GDM1 (cell line): ENCODE data around the gene MPL.

Experiments used
- DNase-seq: peaks from one replicate; lab custom pipeline; 2025; lab: John Stamatoyannopoulos, UW

MPL gene

DNA sequence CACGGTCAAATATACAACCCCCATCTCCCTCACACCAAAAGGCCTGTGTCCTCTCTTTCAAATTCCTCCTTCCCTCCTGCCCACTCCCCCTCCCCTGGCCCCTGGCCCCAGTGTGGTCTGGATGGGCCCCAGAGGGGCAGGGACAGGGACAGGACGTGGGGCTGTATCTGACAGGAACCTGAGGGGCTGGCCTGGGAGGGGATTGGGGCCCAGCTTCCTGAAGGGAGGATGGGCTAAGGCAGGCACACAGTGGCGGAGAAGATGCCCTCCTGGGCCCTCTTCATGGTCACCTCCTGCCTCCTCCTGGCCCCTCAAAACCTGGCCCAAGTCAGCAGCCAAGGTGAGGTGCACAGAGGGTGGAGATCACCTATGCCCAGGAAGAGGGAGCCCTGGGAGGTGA is at the start of gene MPL:
MPL (plus strand) TSS at position 231 of the 400 bp plus-strand sequence; CDS start at position 262, 31 bp downstream.
- peak; percentile 83 for DNase-seq

DNA sequence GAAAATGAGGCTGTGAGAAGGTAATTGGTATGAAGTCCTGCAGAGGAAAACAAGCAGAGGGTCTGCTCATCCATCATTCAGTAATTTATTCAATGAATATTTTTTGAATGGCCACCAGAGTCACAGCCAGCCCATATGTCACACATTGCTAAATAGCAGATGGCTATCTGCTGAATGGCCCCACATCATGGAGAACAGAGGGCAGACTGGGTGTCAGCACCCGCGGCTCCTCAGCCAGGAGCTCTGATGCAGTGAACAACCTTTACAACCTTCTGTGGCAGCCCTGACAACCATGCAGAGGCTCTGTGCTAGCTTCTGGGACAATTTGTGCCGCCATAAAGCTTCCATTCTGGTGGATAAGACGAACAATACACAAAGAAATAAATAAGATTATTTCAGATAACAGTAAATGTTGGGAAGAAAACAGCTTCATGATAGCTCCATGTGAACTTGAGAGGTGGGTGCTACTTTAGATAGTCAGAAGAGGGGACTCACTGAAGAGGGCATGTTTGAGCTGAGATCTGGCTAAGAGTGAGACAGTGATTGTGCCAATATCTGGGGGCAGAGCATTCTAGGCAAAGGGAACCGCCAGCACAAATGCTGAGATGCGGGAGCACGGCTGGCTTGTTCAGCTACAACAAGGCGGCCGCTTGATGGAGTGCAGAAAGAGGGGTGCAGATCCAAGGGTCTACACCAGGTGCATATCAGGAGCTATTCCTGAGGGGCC is 49.4 kb upstream of the MPL start:
- no peak for DNase-seq

DNA sequence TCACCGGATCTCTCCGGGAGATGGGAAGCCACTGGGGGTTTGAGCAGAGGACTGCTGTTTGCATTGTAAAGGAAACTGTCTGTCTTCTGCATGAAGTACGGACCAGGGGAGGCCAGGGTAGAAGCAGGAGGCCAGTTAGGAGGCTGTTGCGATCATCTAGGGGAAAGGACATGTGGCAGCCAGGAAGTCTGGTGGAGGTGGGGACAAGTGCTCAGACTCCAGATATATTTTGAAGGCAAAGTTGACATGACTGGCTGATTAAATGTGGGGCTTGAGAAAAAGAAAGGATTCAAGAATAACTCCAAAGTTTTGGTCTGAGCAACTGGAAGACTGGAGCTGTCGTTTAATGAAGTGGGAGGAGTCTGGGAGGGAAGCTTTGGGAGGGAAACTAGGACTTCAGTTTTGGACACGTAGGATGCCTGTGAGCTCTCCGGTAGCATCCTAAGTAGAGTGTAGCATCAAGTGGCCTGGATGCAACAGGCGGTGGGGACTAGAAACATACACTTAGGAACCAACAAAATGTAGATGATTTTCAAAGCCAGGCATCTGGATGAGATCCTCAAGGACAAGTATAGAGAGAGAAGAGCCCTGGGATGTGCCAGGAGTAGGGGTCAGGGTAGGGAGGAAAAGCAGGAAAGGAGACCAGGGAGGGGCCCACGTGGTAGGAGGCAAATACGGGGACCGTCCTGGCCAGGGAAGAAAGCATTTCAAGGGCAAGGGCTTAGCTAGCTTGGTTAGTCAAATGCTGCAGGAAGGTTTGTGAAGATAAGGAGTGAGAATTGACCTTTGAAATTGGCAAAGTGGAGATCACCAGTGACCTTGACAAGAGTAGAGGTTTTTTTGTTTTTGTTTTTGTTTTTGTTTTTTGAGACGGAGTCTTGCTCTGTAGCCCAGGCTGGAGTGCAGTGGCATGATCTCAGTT is 48.6 kb upstream of the MPL start:
- DNase-seq: no peak

- DNase-seq: no peak
Observed at GRCh38 chr1:43292216-43292615, 45.4 kb upstream of the MPL start.

GRCh38 chr1:43292679-43293078 is 44.9 kb upstream of the MPL start:
- no peak for DNase-seq

- no peak for DNase-seq
Observed at GRCh38 chr1:43293176-43293575, 44.4 kb upstream of the MPL start.

DNA sequence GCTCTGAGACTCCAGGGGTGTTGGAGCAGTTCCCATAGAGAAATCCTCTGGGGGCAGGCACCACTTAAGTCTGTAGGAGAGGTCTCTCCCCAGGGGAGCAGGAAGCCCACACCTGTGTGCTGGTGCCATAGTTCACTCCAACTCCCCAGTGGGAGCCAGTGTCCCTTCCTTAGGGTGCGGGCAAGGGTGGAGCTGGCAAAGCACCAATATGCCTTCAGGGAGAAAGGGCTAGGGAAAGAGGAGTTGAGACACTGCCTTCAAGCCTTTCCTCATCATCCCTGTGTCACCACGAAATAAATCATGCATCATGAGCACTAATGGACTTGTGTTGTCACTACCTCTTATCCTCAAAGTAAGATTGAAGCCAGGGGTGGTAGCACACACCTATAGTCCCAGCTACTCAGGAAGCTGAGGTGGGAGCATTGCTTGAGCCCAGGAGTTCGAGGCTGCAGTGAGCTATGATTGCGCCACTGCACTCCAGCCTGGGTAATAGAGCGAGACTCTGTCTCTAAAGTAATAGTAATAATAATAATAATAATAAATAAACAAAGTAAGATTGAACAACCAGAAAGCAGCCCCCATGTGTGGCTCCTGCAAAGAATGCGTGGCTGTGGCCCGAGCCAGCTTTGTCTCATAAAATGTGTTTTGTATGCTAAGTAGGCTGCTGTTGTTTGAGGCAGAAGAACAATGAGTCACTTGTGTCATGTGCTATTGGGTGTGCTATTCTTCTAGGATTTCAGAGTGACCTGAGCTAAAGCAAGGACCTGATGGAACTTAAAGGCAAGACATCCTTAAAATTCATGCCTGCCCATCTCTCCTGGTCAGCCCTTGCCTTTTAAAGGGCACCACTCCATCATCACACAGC is 43.5 kb upstream of the MPL start:
- no peak for DNase-seq

DNA sequence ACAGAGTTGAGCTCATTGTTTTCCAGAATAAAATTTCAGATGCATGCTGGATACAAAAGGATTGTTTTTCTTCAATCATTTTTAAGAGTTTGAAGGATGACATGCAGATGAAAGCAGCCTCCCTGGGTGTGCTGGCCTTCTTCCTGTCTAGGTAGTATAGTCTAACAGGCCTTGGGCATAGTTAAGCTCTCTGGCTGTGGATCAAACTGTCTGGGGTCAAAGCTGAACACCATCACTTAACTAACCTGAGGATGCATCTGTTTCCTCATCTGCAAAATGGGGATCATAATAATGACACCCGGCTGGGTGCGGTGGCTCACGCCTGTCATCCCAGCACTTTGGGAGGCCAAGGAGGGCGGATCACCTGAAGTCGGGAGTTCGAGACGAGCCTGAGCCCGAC is 42.9 kb upstream of the MPL start:
- no peak for DNase-seq

DNA sequence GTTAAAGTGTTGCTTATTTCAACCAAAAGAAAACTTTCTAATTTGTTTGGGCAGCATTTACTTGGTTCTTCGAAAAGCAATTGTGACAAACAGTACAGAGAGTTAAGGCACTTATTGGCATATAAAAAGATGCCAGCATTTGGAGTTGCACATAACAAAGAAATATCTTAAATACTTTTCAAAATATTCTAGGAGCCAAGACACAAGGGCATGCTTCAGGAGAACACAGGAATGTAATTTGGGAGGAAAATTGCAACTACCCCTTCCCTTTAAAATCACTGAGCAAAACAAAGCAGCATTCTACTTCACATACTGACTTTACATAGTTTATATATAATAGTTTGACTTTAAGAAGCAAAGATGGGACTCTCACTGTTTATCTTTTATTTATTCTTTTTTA is 41.4 kb upstream of the MPL start:
- DNase-seq: no peak

DNA sequence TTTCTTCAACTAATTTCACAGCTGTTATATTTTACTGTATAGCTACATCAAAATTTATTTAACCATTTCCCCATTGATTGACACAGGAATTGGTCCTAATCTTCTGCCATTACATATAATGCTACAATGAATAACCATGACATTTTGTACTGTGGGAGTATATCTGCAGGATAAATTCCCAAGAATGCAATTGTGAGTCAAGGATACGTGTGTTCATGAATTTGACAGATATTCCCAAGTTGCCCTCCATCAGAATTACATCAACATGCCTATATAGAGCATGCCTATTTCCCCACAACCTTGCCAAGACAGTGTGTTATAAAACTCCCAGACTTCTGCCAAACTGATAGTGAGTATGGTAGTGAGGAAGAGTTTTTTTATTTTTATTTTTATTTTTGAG is 39.6 kb upstream of the MPL start:
- DNase-seq: no peak

DNA sequence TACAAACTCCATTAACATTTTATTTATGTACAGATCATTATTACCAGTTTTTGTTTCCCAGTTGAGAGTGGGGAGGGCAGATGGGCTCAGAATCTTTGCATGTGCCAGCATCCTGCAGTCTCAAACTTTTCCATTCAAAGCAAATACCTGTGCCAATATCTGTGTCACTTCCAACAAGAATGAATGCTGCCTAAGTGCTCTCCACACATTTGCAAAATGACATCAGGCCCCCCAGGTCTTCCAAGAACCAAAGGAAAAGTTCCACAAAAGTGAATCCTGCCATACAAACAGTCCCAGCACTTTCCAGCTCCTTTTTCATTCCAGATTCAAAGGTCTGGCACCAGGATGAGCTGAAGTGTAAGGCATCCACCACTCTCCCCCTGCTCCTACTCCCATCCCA is 38.5 kb upstream of the MPL start:
- no peak for DNase-seq

DNA sequence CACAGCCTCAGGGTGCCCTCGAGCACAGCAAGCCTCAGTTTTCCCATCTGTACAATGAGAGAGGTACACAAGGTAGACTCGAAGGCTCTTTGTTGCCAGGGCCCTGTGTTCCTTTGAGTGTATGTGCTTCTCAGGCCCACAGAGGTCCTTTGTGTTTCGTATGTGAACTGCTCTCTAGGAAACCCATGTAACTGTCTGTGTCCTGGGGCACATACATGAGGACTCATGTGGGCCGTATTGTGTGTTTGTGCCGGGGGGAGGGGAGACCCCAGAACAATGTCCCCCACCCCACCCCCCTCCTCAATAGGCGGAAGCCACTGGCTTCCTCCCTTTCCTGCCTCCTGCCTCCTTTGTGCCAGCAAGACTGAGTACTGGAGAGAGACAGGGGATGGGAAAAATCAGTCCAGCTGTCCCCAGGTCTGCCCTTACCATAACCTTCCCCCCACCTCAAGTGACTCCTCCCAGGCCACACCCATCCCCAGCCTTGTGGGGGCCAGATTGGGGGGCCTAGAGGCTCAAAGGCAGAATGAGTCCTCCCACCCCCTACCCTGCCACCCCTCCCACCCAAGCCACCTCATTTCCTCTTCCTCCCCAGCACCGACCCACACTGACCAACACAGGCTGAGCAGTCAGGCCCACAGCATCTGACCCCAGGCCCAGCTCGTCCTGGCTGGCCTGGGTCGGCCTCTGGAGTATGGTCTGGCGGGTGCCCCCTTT is 37.1 kb upstream of the MPL start, which contains the start of gene TIE1:
TIE1 (plus strand) TSS at position 605 of the 717 bp plus-strand sequence; CDS start at position 695, 90 bp downstream.
- DNase-seq: peak; percentile 44

DNA sequence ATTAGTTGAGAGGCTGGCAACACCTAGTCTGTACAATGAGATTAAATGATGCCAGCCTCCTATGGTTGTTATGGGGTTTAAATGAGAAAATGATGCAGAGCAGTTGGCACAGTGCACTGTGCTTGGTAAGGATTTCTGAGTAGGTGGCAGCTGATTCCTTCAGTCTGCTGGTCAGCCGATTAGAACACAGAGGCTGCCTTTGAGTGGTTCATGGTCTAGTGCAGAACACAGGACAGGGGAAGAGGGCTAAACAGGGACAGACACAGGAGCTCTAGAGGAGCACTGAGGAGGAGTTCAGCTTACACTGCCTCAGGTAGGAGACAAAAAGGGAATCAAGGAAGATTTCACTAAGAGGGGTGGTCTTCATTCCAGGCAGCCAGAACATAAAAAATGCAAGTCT is 35.4 kb upstream of the MPL start:
- no peak for DNase-seq

DNA sequence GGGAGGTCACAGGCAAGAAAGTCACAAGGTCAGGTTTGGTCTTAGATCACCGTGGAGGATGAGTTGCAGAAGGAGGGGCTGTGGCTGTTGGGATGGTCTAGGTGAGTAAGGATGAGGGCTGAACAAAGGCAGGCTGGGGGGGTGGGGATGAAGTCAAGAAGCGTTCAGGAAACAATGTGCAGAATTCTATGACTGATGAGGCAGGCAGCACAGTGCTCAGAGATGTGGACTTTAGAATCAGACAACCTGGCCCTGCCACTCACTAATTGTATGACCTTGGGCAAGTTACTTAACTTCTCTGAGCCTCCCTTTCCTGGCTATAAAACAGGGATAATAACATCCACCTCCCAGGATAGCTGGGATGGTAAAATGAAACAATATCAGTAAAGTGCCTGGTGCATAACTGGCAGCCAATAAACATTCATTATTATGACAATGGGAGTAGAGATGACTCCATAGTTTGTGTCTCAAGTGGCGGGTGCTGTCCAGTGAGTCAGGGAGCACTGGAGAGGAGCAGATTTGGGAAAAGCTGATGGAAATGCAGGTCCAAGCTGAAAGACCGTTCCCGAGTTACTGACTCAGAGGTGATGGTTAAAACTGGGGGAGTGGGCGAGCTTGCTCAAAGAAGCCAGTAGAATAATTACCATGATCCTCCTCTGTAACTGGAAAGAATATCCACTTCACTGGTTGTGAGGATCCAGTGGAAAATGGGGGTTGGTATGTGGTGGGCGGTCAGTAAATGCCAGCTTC is 34.7 kb upstream of the MPL start:
- no peak for DNase-seq

- no peak for DNase-seq
Observed at GRCh38 chr1:43303471-43304313, 33.9 kb upstream of the MPL start.

- peak; percentile 16 for DNase-seq
Observed at GRCh38 chr1:43304314-43304681, 33.3 kb upstream of the MPL start.

DNA sequence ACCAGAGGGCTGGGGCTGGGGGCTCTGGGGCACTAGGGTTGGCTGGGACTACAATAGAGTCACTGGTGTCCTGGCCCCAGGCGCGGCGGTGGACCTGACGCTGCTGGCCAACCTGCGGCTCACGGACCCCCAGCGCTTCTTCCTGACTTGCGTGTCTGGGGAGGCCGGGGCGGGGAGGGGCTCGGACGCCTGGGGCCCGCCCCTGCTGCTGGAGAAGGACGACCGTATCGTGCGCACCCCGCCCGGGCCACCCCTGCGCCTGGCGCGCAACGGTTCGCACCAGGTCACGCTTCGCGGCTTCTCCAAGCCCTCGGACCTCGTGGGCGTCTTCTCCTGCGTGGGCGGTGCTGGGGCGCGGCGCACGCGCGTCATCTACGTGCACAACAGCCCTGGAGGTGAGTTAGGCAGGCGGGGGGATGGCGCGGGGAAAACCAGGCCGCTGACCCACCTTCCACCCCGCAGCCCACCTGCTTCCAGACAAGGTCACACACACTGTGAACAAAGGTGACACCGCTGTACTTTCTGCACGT is 32.8 kb upstream of the MPL start:
- no peak for DNase-seq

DNA sequence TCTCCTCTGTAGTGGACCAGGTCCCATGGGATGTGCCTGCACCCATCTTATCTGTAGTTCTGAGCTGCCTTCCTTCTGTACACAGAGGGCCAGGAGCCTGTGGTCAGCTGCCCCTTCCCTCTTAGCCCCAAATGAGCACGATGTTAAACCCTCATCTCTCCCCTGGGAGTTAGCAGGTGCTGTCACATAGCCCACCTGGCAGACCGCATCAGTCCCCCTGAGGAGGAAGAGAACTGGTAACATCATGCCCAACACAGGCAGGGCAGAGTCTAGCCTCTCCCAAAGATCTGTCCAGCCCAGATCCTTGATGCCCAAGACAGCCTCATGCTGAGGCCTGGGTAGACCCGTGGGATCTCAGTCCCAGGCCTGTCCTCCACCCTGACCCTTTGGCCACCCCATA is 32.2 kb upstream of the MPL start:
- DNase-seq: no peak

DNA sequence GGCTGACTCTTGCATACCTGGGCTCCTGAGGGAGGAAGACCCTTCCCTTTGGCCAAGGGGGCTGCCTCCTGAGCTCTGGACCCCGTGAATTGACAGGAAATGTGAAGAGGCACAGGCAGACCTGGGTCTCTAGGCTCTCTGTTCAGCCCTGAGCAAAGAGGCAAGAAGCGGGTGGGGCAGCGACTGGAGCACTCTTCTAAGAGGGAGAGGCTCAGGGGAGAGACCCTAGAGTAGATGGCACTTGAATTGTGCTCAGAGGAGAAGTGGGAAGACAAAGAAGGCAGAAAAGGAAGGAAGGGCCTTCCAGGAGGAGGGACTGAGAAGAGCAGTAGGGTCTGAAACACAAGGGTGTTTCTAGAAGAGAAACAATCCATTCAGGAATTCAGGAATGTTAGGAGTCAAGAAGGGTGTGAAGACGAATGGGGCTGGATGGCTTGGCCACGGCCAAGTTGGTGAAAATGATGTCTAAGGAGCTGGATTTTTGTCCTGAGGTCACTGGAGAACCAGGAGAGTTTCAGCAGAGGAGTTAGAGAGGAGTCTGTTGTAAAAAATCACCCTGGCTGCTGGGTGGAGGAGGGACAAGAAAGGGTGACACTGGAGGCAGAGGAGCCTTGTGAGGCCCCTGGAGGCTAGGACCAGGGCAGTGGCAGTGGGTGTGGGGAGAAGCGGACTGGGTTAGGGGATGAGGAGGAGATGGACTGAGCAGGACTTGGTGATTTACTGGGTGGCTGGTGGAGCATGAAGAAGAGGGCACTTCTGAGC is 31.5 kb upstream of the MPL start:
- DNase-seq: no peak
